ENCODE data around the gene PKP3.
"Not testable (repeated sequence)": the region's sequence is repeated elsewhere in the genome, so short reads cannot be mapped to it uniquely, and the experiment has no call there.

Gene PKP3

DNA sequence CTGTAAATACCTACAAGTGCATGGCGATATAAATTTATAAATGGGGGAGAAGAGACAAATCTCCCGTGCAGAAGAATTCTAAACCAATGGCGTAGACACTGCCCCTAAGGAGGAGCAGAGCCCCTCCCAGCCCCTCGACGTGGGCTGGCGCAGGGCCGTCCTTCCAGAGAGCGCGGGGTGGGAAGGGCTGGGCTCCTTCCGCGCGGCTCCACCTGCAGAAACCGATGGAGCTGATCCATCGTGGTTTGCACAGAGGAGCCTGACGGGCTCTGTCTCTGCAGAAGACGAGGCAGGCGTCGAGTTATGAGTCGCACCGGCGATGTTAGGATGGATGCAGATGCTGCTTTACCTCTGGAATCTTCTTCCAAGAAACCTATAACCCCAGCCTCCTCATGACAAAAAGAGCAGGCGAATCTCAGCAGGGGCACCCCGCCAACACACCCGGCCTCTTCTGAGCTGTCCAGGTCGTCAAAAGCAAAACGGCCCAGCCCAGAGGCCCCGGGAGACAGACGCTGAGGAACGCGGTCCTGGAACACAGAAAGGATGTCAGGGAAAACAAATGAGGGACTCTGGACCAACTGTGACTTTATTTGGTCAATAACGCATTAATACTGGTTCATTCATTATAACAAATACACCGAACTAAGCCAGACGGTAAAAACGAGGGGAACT lies 35.7 kb upstream of the PKP3 start:
- Histone ChIP-seq H3K27ac (no peak overlapping the region), H3K4me3 (no peak overlapping the region)
- TF ChIP-seq, protein P1, sequence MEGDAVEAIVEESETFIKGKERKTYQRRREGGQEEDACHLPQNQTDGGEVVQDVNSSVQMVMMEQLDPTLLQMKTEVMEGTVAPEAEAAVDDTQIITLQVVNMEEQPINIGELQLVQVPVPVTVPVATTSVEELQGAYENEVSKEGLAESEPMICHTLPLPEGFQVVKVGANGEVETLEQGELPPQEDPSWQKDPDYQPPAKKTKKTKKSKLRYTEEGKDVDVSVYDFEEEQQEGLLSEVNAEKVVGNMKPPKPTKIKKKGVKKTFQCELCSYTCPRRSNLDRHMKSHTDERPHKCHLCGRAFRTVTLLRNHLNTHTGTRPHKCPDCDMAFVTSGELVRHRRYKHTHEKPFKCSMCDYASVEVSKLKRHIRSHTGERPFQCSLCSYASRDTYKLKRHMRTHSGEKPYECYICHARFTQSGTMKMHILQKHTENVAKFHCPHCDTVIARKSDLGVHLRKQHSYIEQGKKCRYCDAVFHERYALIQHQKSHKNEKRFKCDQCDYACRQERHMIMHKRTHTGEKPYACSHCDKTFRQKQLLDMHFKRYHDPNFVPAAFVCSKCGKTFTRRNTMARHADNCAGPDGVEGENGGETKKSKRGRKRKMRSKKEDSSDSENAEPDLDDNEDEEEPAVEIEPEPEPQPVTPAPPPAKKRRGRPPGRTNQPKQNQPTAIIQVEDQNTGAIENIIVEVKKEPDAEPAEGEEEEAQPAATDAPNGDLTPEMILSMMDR (IDR thresholded peaks at IDR 0.05): no peak
- DNase-seq (ENCODE audit: low spot score): no peak

DNA sequence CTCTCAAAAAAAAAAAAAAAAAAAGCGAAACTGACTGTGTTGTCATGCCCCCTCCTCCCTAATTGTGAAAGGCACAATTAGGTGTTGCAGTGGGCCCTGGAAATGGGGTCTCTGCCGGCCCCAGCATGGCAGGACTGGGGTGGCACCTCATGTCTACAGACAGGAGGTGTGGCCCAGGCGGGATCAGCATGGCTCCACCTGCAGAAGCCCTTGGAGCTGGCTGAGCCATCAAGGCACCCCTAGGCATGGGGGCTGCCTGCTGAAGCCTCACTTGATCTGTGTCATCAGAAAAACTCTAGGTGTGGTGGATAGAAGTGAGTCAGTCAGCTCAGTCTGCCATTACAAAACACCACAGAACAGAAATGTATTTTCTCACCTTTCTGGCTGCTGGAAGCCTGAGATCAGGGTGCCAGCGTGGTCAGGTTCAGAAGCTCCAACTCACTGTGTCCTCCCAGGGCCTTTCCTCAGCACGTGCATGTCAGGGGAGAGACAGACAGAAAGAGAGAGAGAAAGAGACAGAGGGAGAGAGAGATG lies 34.8 kb upstream of the PKP3 start:
- DNase-seq (ENCODE audit: low spot score): no peak
- TF ChIP-seq, protein P1 (IDR thresholded peaks at IDR 0.05): no peak
- no peak overlapping the region for H3K4me3 ChIP-seq
- H3K27ac ChIP-seq: no peak overlapping the region

DNA sequence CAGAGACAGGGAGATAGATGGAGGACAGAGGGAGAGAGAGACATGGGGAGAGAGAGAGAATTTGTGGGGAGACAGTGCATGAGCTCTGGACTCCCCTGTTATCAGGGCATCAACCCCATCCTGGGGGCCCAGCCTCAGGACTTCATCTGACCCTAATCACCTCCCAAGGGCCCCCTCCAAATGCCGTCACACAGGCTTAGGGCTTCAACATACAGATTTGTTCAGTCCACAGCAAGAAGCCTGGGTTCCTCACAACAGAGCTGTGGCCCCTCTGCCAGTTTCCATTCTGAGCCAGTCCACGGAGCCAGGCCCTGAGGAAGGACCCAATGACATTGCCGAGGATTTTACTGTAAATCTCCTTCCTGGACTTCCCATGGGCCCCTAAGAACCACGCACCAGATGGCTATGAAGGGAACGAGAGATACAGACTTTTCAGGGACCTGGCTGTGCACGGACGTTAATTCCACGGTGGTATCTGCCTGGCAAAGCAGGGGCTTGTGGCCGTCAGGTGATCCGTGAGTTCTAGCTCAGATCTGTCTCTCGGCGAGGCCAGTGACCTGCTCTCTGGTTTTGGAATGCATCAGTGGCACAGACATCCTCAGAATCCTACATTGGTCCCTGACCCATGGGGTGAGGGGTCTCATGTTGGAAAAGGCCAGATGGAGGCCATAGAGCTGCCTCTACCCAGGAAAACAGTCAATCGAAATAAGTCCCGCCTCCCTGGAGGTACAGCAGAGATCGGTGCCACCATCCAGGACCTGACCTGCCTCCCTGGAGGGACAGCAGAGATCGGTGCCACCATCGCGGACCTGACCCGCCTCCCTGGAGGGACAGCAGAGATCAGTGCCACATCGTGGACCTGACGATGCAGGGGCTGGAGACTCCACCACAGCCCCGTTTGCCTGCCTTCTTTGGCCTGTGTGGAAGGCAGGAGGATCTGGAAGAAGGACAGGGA lies 33.4 kb upstream of the PKP3 start:
- DNase-seq (ENCODE audit: low spot score): peak; percentile 80
- TF ChIP-seq, protein P1 (IDR thresholded peaks at IDR 0.05): no peak
- Histone ChIP-seq H3K27ac (no peak overlapping the region), H3K4me3 (no peak overlapping the region)

DNA sequence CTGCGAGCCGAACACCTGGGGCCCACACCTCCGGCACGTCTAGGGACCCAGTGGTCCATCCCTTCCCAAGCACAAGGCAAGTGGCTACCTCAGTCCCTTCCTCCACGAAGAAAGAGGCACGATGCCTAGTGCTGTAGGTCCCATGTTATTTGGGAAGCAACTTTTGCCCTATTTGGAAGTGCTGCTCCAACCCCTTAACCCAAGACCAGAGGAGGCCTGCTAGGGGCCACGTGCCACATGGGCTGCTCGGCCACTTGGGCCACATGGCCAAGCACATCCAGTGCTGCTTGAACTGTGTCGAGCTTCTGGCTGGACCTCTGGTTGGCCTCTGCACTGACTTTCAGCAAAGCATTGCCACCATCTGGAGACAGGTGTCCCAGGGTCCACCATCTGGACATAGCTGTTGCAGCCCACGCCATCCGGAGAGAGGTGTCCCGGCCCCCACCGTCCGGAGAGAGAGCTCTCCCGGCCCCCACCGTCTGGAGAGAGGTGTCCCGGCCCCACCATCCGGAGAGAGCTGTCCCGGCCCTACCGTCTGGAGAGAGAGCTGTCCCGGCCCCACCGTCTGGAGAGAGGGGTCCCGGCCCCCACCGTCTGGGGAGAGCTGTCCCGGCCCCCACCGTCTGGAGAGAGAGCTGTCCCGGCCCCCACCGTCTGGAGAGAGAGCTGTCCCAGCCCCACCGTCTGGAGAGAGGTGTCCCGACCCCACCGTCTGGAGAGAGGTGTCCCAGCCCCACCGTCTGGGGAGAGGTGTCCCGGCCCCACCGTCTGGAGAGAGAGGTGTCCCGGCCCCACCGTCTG lies 31.2 kb upstream of the PKP3 start:
- no peak overlapping the region for H3K27ac ChIP-seq
- no peak overlapping the region for H3K4me3 ChIP-seq
- no peak for DNase-seq (ENCODE audit: low spot score)
- TF ChIP-seq, protein P1 (IDR thresholded peaks at IDR 0.05): no peak

DNA sequence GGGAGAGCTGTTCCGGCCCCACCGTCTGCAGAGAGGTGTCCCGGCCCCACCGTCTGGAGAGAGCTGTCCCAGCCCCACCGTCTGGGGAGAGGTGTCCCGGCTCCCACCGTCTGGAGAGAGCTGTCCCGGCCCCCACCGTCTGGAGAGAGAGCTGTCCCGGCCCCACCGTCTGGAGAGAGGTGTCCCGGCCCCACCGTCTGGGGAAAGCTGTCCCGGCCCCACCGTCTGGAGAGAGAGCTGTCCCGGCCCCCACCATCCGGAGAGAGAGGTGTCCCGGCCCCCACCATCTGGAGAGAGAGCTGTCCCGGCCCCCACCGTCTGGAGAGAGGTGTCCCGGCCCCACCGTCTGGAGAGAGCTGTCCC lies 30.6 kb upstream of the PKP3 start:
- not testable (repeated sequence) for DNase-seq (ENCODE audit: low spot score)

DNA sequence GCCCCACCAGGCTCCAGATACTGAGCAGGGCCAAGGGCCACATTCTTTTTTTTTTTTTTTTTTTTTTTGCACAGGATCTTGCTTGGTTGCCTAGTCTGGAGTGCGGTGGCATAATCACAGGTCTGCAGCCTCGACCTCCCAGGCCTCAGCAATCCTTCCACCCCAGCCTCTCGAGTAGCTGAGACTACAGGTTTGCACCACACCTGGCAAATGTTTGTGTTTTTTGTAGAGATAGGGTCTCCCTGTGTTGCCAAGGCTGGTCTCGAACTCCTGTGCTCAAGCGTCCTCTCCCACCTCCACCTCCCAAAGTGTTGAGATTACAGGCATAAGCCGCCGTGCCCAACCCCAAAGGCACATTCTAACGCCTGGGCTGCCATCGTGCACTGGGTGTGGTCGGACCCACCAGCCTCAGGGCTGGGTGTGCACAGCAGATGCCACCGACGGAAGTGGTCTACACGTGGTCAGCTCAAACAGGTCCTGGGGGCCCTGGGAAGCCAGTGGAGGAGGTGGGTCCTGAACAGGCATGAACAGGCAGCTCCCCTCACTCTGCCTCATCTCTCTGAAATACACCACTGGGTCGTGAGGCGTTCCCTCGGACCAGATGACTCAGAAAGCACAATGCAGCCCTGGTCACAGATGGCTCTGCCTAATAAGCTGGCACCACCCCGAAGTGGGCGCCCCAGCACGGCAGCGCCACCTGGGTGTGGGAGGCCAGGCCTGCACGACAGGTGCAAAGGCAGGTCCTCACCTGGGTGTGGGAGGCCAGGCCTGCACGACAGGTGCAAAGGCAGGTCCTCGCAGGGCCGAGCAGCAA lies 29.9 kb upstream of the PKP3 start:
- no peak for DNase-seq (ENCODE audit: low spot score)
- no peak overlapping the region for H3K27ac ChIP-seq

More for the DNA sequence above, 30.6 kb upstream of the PKP3 start:
- not testable (repeated sequence) for H3K4me3 ChIP-seq, H3K27ac ChIP-seq

More for the DNA sequence above, 29.9 kb upstream of the PKP3 start:
- no peak overlapping the region for H3K4me3 ChIP-seq
- TF ChIP-seq, protein P1 (IDR thresholded peaks at IDR 0.05): no peak
